NCI-H2227 treated with DMSO at 0.1 percent for 48 hours (cell line): ENCODE measurements around the gene H2BK1.

Experiments
- DNase-seq: peaks from one replicate; lab custom pipeline; 2025; lab: John Stamatoyannopoulos, UW

Gene H2BK1

GRCh38 chr7:151245360-151246101 lies 35.2 kb upstream of the H2BK1 start:
- no peak for DNase-seq

- no peak for DNase-seq
Observed at GRCh38 chr7:151244841-151245346, 34.6 kb upstream of the H2BK1 start.

- peak; percentile 65 for DNase-seq
Observed at GRCh38 chr7:151244196-151244840, 34.0 kb upstream of the H2BK1 start.

GRCh38 chr7:151243408-151244195 lies 33.3 kb upstream of the H2BK1 start:
- peak; percentile 78 for DNase-seq

GRCh38 chr7:151243045-151243349 lies 32.7 kb upstream of the H2BK1 start:
- DNase-seq = no peak

- no peak for DNase-seq
Observed at GRCh38 chr7:151242159-151243044, 32.1 kb upstream of the H2BK1 start.

GRCh38 chr7:151241755-151242096 lies 31.4 kb upstream of the H2BK1 start:
- DNase-seq = no peak

- no peak for DNase-seq
Observed at GRCh38 chr7:151240942-151241754, 30.9 kb upstream of the H2BK1 start.

GRCh38 chr7:151240536-151240935 lies 30.2 kb upstream of the H2BK1 start:
- no peak for DNase-seq

- DNase-seq = no peak
Observed at GRCh38 chr7:151239837-151240459, 29.7 kb upstream of the H2BK1 start.

- no peak for DNase-seq
Observed at GRCh38 chr7:151238924-151239836, 28.9 kb upstream of the H2BK1 start.

- DNase-seq = no peak
Observed at GRCh38 chr7:151238190-151238810, 28.0 kb upstream of the H2BK1 start.

- no peak for DNase-seq
Observed at GRCh38 chr7:151237244-151238189, 27.2 kb upstream of the H2BK1 start.

- no peak for DNase-seq
Observed at GRCh38 chr7:151236406-151236805, 26.1 kb upstream of the H2BK1 start.

GRCh38 chr7:151235091-151235787 lies 25.0 kb upstream of the H2BK1 start:
- no peak for DNase-seq

GRCh38 chr7:151233804-151234203 lies 23.5 kb upstream of the H2BK1 start:
- DNase-seq = no peak
